HG03354 (cell line): ENCODE data around the gene GPRC6A.

Experiments
- ATAC-seq: cut with Tn5 transposase; IDR thresholded peaks from one replicate; pipeline ENCODE4 v1.9.1; 2021; ENCODE audit warnings: mild to moderate bottlenecking; ENCODE audit not compliant: unreplicated experiment, poor library complexity, severe bottlenecking

GPRC6A gene

GRCh38 chr6:116797585-116797984 is 31.3 kb downstream of the GPRC6A start:
- ATAC-seq = no peak

DNA sequence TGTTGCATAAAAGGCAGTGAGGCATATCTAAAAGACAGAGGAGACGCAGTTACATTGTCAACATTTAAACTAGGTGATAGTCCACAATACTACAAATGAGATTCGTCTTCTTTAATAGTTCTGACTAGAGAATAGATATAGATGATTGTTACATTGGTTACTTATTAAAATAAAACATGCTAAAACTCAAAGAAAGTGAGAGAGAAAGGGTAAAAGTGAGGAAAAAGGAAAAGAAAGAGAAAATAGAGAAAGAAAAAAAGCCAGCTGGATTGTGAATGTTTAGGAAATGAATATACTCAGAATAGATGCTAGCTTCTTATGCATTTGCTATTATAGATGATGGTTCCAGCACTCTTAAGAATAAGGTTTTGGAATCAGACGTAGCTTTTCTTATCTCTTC is 35.7 kb downstream of the GPRC6A start:
- ATAC-seq = no peak

GRCh38 chr6:116783852-116784251 is 45.0 kb downstream of the GPRC6A start:
- ATAC-seq = no peak

GRCh38 chr6:116779573-116780164 is 49.2 kb downstream of the GPRC6A start:
- ATAC-seq = peak; percentile 67

DNA sequence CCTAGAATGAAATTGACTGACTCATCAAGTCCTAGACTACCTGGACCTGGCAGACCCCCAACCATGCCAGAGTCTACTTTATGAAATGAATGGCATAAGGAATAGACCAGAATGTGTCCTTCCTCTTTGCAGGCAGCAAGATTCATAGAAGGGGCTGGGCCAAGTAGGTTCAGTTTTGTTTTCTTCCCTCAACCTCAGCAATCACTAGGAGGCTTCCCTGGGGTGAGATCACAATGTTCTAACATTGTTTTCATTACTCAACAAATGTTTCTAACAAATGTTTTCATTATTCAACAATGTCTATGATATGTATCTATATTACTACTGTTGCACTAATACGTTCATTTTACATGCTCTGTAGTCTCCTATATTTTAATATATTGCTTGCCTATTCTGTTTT is 55.0 kb downstream of the GPRC6A start:
- ATAC-seq = no peak

DNA sequence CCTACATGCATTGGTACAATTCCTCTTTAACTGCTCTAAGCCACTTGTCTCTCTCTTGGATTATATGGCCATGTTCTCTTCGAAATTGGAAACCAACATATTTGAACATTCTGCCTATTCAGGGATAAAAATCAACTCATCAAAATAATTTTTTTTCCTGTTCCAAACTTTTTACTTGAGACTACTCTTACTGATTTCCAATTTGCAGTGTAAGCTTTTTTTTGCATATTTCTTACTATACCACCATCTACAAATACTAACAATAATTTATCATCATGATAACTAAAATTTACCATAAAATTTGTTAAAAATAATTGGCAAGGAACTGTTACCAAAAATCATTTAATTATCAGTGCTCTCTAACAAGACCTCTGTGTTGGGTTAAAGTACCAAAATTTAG is 56.4 kb downstream of the GPRC6A start:
- ATAC-seq = no peak

GRCh38 chr6:116767715-116768114 is 61.2 kb downstream of the GPRC6A start:
- ATAC-seq = no peak

DNA sequence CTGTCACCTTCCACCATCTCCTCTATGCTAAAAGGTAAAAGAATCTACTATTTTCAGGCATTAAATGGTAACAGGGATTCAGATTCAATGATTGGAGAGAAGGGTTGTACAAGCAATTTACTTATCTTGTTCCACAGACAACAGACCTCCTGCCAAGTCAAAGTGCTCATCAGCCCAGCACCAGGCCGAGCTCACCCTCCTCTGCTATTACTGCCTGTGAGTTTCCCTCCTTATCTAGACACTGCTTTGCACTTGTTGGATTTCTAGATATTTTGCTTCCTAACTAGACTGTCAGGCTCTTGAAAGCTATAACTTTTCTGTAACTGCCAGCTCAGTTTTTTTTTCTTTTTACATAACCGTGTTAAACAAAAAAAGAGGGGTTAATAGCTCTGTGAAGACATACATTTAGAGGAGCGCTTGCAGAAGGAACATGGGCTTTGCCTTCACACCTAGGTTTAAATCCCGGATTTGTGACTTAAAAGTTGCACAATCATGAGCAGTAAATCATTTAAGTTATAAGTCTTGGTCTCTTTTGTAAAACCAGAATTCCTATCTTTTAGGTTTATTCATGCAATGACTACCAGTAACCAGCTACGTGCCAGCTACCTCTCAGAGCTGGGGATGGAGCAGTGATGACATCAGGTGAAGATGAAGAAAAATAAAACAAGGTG is 62.2 kb downstream of the GPRC6A start:
- no peak for ATAC-seq

DNA sequence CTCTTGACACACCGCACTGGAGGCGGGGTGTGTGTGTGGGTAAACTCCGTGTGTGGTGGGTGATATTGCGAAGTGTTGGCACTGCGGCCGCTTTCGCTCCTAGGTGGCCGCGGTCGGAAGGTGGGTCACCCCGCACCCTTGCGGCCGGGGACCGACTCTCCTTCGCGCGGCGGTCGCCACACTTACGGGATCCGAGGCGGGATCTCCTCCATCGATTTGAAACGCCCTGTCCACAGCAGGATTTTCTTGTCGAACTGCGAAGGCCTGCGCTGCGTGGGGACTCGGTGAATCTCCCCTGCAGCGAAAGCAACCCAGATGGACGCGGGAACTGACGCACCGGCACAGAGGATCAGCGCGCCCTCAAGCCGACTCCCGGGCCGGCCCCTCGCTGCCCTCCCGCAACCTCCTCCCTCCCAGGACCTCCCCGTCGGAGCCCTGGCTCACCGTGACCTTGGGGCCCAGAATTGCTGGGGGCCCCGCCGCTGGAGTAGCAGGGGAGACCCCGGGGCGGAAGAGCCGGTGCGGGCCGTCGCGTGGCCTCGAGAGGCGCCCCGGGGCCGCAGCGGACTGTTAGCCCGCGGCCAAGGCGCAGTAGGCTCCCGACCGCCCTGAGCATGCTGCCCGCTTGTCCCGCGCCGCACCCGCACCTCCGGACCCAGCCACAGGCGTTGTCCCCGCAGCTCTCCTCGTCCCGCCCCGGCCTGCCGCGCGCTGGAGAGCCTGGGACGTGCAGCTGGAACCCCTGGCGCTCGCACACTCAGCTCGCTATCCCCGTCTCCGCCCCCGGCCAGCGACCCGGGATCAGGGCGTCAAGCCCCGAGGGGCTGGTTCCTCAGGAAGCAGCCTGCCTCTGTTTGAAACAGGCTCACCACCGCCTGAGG is 63.7 kb downstream of the GPRC6A start, which contains the start of gene FAM162B:
FAM162B (minus strand) TSS at position 759 of the 881 bp plus-strand sequence; CDS start at position 616, 143 bp downstream.
- ATAC-seq = peak; percentile 47

GRCh38 chr6:116764629-116764960 is 64.3 kb downstream of the GPRC6A start:
- ATAC-seq = no peak

GRCh38 chr6:116763906-116764628 is 64.8 kb downstream of the GPRC6A start:
- no peak for ATAC-seq

GRCh38 chr6:116763048-116763447 is 65.8 kb downstream of the GPRC6A start:
- ATAC-seq = no peak

DNA sequence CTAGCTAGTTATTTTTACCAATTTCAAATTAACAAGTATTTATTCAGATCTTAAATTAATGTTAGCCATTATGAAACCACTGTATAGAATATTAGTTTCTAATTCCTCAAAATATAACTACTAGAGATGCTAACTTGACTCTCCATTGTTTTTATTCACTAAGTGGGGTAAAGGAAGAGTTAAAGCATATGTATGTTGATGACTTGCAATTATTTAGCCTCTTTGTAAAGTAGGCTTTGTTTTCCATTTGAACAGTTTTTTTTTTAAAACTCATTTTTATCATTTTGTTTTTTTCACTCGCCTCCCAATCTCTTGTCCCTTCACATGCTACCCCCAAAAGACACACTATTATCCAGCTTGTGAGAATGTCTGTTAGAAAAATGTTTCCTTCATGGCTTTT is 66.6 kb downstream of the GPRC6A start:
- ATAC-seq = no peak

DNA sequence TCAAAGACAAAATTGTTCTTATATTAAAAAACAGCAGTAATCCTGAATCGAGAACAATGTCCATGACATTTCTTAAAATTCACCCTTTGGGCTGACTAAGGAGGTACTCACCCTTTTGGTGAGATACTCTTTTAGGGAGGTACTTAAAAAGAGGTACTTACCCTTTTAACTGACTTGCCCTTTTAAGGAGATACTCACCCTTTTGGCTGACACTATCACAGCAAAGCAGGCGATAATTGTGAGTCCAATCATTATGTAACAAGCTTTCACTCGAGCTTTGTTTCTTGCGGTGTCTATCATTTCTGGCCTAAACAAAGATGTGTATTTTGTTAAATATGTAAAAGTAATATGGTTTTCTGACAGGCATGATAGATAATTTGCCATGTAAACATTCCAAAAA is 67.1 kb downstream of the GPRC6A start:
- no peak for ATAC-seq

DNA sequence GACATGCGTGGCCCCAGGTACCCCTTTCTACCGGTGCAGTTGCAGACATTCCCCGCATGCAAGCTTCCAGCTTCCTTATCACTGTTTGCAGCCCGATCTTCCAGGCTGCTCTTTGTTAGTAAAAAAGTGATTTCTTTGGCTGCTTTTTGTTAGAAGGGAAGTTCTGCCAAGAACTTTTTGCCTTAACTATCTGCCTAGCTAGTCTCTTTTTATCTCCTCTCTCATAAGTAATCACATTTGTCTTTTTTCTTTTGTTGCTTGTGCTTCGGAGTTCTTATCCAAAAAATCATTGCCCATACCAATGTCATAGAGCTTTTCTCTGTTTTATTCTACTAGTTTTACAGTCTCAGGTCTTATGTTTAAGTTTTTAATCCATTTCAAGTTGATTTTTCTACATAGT is 83.7 kb downstream of the GPRC6A start:
- no peak for ATAC-seq
